GM12864 (cell line): ENCODE results near the gene LAPTM5.
A peak's percentile ranks its signal among the peaks of the same experiment; 100 is the strongest.

Source experiments
- DNase-seq: peaks from one replicate; pipeline ENCODE4 v3.0.0-alpha.2; 2011; ENCODE audit warnings: low read depth
- H3K4me3 ChIP-seq: 2 replicates; pipeline ENCODE4 v1.5.1; 2011; ENCODE audit warnings: mild to moderate bottlenecking, low read depth, low read length, control low read depth
- CTCF ChIP-seq: IDR thresholded peaks from 2 replicates; pipeline ENCODE4 v1.5.1; 2011; ENCODE audit warnings: low read depth, mild to moderate bottlenecking, moderate library complexity, low read length, control low read depth, inconsistent platforms; ENCODE audit errors: missing control alignments

The LAPTM5 gene

GRCh38 chr1:30715886-30716285 lies 41.7 kb downstream of the LAPTM5 start:
- TF ChIP-seq CTCF = no peak
- no peak for DNase-seq
- no peak overlapping the region for H3K4me3 ChIP-seq

GRCh38 chr1:30715216-30715615 lies 42.4 kb downstream of the LAPTM5 start:
- no peak for DNase-seq
- peak; percentile 69 for TF ChIP-seq CTCF
- no peak overlapping the region for H3K4me3 ChIP-seq

GRCh38 chr1:30714536-30715090 lies 43.0 kb downstream of the LAPTM5 start:
- TF ChIP-seq CTCF = no peak
- DNase-seq = no peak
- H3K4me3 ChIP-seq = no peak overlapping the region

- TF ChIP-seq CTCF = no peak
- no peak for DNase-seq
- H3K4me3 ChIP-seq = no peak overlapping the region
Observed at GRCh38 chr1:30714025-30714424, 43.5 kb downstream of the LAPTM5 start.

- H3K4me3 ChIP-seq = no peak overlapping the region
- TF ChIP-seq CTCF = no peak
- DNase-seq = no peak
Observed at GRCh38 chr1:30713311-30713710, 44.3 kb downstream of the LAPTM5 start.

GRCh38 chr1:30712583-30712982 lies 45.0 kb downstream of the LAPTM5 start:
- H3K4me3 ChIP-seq = no peak overlapping the region
- no peak for TF ChIP-seq CTCF
- DNase-seq = no peak

GRCh38 chr1:30710407-30710806 lies 47.2 kb downstream of the LAPTM5 start:
- TF ChIP-seq CTCF = no peak
- no peak overlapping the region for H3K4me3 ChIP-seq

More at GRCh38 chr1:30710407-30710806, 47.2 kb downstream of the LAPTM5 start:
- no peak for DNase-seq
